Dendritic cell treated with granulocyte-macrophage colony-stimulating factor and Interleukin-4, amounts not matched to agents 40 ng/mL and 50 ng/mL, for 4 days (primary cell): Measurements from ENCODE around the gene BRICD5.

Experiments
- H3K27ac Mint-ChIP-seq: one replicate; pipeline ENCODE4 v1.8.0; 2022; ENCODE audit warnings: mild to moderate bottlenecking, mixed read lengths
- H3K27me3 Mint-ChIP-seq: one replicate; pipeline ENCODE4 v1.8.0; 2022; ENCODE audit warnings: mild to moderate bottlenecking, mixed read lengths
- H3K36me3 Mint-ChIP-seq: one replicate; pipeline ENCODE4 v1.8.0; 2022; ENCODE audit warnings: low read depth, mixed read lengths
- H3K4me1 Mint-ChIP-seq: one replicate; pipeline ENCODE4 v1.8.0; 2022; ENCODE audit warnings: low read depth, mixed read lengths
- H3K4me3 Mint-ChIP-seq: one replicate; pipeline ENCODE4 v1.8.0; 2022; ENCODE audit warnings: mild to moderate bottlenecking, moderate library complexity, mixed read lengths
- H3K9me3 Mint-ChIP-seq: one replicate; pipeline ENCODE4 v1.8.0; 2022; ENCODE audit warnings: mixed read lengths
- intact Hi-C: fragments of 100-400 bp; cut with micrococcal nuclease; formaldehyde crosslinking; loops from one replicate; pipeline ENCODE4 v1.15.0; 2022

The BRICD5 gene

DNA sequence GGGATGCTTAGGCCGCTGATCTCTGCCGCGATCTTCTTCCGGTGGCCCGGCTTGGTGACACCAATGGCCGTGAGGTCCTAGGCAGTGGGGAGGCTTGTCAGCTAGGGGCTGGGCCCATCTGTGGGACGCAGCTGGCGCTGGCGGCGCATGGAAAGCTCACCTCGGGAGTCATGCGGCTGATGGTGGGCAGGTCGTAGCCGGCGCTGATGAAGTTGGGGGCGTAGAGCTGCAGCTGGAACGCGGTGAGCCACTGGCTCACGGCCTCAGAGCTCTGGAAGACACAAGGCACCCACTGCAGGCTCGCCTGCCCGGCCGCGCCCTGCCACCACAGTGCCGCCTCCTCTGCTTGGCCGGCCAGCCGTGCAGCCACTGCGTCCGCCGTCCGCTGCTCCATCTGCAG lies 27.0 kb downstream of the BRICD5 start:
- intact Hi-C loops, result no loop called here
- H3K4me3 Mint-ChIP-seq, result no peak overlapping the region
- peaks cover 4% of the 10 kb centered on the region for H3K27me3 Mint-ChIP-seq
- H3K27ac Mint-ChIP-seq, result no peak overlapping the region
- H3K36me3 Mint-ChIP-seq, result no peaks in the 10 kb centered on the region
- H3K4me1 Mint-ChIP-seq, result no peaks in the 10 kb centered on the region
- no peaks in the 10 kb centered on the region for H3K9me3 Mint-ChIP-seq

DNA sequence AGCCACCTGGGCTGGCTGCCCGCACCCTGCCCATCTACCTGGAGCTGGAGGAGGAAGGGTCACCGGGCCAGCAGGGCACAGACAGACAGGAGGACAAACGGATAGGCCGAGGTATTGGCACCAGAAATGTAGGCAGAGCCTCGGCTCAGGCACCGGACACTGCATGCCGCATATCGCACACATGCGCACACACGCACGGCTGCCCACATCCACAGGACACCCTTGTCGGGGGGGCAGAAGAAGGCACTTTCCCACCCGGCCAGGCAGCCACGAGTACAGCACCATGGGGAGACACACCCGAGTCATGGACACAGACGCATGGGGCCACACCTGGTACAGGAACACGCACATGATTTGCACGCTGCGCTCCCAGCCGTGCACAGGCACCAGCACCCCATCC lies 28.7 kb downstream of the BRICD5 start:
- intact Hi-C loops, result no loop called here
- H3K4me1 Mint-ChIP-seq, result no peaks in the 10 kb centered on the region
- no peaks in the 10 kb centered on the region for H3K9me3 Mint-ChIP-seq
- H3K27ac Mint-ChIP-seq, result no peak overlapping the region
- H3K4me3 Mint-ChIP-seq, result no peak overlapping the region
- H3K36me3 Mint-ChIP-seq, result peaks cover 14% of the 10 kb centered on the region
- peaks cover 4% of the 10 kb centered on the region for H3K27me3 Mint-ChIP-seq

DNA sequence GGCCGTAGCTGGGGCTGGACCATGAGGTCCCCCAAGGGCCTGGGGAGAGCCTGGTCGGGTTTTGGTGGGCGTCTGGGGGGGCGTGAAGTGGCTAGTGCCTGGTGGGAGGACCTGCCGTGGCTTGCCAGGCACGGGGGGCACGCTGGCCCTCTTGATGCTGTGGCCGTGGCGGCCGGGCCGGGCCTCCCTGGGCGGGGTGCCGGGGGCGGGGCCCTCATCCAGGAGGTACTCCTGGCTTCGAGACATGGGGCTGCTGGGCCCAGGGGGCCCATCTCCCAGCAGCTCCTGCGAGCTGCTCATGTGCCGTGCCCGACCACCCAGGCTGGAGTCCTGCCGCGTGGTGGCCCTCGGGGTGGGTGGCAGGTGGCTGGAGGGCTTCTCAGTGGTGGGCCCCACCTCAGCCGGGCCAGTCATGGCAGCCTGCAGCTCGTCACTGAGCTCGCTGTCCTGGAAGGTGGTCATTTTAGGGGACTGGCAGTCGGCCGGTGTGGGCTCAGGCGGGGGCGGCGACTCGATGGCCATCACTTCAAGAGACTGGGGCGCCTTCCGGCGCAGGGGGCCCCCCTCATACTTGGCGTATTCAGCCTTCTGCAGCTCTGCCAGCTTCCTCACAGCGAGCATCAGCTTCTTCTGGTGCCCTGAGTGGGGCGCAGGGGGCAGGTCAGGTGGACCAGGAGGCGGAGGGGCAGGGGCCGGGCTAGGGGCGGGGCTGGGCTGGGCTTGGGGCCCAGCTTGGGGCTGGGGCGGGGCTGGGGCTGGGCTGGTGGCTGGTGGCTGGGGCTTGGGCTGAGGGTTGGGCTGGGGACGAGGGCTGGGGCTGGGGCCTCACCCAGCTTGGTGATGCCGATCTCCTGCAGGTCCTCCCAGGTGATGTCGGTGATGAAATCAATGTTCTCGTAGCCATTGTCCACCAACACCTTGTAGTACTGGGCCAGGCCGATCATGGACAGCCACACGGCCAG lies 29.4 kb downstream of the BRICD5 start:
- intact Hi-C loops, result no loop called here
- Mint-ChIP-seq H3K4me1 (no peaks in the 10 kb centered on the region), H3K27me3 (peaks cover 4% of the 10 kb centered on the region), H3K36me3 (peaks cover 21% of the 10 kb centered on the region), H3K9me3 (no peaks in the 10 kb centered on the region), H3K27ac (no peak overlapping the region), H3K4me3 (no peak overlapping the region)

DNA sequence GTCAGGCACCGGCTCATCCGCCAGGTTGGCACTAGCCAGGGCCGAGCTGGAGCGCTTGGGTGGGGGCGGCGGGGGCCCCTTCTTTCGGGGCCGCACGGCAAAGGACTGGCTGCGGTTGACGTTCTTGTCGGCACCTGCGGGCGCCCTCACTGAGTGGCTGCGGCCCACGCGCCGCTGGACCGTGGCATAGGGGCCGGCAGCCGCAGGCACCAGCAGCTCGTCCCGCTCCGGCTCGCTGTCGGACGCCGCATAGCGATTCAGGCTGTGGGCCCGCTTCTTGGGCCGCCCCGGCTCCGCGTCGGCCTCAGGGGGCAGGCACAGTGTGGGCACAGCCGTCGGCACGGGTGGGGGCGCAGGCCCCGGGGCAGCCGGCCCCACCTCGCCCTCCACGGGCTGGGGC lies 30.2 kb downstream of the BRICD5 start:
- Mint-ChIP-seq H3K9me3 (no peaks in the 10 kb centered on the region), H3K27ac (no peak overlapping the region), H3K4me3 (no peak overlapping the region), H3K4me1 (no peaks in the 10 kb centered on the region), H3K36me3 (peaks cover 29% of the 10 kb centered on the region), H3K27me3 (peaks cover 4% of the 10 kb centered on the region)
- intact Hi-C loops, result no loop called here

DNA sequence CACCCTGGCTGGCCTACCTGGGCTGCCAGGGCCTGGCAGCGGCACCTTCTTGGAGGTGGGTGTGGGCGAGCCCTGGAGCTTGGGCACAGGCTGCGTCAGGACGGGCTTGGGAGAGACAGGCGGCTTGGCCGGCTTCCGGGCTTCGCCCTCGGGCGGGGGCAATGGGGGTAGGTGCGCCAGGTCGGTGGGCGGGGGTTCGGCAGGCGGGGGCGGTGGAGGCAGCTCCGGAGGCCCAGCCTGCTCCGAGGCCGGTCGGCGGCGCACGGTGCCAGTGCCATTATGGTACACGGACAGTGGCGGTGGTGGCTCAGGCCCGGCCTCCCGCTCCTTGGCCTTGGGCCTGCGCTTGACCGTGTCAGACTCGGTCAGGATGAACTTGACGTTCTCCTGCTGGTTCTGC lies 31.1 kb downstream of the BRICD5 start:
- Mint-ChIP-seq H3K27me3 (peaks cover 4% of the 10 kb centered on the region), H3K4me1 (no peaks in the 10 kb centered on the region), H3K9me3 (no peaks in the 10 kb centered on the region), H3K27ac (no peak overlapping the region), H3K36me3 (peaks cover 38% of the 10 kb centered on the region), H3K4me3 (no peak overlapping the region)
- intact Hi-C loops, result no loop called here

DNA sequence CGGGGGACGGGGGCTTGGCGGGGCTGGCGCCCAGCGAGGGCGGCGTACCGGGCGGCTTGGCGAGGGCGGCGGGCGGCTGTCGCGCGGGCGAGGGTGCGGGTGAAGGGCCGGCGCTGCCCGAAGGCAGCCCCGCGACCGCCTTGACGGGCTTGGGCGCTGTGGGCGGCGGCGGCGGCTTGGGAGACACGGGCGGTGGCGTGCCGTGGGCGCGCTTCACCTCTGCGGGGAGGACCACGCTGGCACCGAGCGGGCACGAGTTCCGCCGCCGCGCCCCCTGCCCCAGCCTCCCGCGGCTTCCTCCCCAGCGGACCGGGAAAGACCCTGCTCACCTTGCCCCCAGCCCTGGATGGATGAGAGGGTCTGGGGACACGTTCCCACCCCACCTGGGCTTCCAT lies 31.6 kb downstream of the BRICD5 start:
- H3K36me3 Mint-ChIP-seq, result peaks cover 42% of the 10 kb centered on the region
- intact Hi-C loops, result no loop called here
- H3K4me1 Mint-ChIP-seq, result no peaks in the 10 kb centered on the region
- H3K27me3 Mint-ChIP-seq, result peaks cover 4% of the 10 kb centered on the region
- no peak overlapping the region for H3K27ac Mint-ChIP-seq
- H3K9me3 Mint-ChIP-seq, result no peaks in the 10 kb centered on the region
- H3K4me3 Mint-ChIP-seq, result no peak overlapping the region

DNA sequence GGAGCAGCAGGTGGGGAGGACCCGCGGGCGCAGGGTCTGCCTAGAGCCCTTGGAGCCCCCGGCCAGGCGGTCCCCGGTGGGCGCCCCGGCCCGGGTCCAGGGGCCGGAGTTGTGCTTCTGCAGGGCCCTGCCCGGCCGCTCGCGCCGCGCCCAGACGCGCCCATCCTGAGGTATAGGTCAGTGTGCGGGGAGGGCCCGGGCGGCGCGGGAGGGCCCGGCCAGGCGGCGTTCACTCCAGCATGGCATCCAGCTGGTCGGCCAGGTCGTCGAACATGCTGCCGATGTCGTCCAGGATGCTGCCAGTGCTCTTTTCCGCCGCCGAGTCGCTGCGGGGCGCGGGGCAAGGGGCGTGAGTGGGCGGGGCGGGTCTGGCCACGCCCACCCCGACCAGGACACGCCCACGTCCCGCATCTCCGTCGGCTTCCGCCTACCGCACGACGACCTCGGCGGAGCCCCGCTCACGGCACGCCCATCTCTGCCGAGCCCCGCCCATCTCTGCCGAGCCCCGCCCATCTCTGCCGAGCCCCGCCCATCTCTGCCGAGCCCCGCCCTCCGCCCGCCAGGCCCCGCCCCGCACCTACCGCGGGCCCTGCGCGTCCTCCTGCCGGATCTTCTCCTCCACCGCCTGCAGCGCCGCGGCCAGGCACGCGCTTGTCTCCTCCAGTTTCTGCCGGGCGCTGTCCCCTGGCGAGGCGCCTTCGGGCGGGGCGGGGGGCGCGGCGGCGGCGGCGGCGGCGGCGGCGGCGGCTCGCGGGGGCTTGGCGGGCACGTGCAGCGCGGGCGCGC lies 32.1 kb downstream of the BRICD5 start:
- Mint-ChIP-seq H3K27me3 (peaks cover 4% of the 10 kb centered on the region), H3K9me3 (no peaks in the 10 kb centered on the region), H3K27ac (no peak overlapping the region), H3K4me3 (no peak overlapping the region), H3K4me1 (no peaks in the 10 kb centered on the region), H3K36me3 (peaks cover 48% of the 10 kb centered on the region)
- intact Hi-C loops, result no loop called here

DNA sequence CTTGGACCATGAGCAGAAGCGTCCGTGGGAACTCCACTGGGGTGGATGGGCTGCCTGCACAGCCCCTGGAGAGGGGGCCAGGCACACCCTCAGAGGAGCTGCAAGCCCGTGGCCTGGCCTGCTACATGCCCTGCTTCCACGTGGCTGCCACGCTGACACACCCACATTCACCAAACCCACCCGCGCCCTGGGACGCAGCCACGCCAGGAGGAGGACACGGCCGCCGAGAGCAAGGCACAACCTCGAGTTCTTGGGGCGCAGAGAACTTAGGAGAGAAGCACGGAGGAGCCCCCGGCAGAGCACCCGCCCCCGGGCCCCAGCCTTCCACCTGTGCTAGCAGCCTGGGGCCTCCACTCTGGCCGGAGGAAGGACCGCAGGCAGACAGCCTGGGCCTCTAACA lies 33.1 kb downstream of the BRICD5 start:
- H3K4me1 Mint-ChIP-seq, result no peaks in the 10 kb centered on the region
- intact Hi-C loops, result no loop called here
- H3K27me3 Mint-ChIP-seq, result peaks cover 4% of the 10 kb centered on the region
- H3K36me3 Mint-ChIP-seq, result peaks cover 58% of the 10 kb centered on the region
- no peak overlapping the region for H3K4me3 Mint-ChIP-seq
- no peaks in the 10 kb centered on the region for H3K9me3 Mint-ChIP-seq
- no peak overlapping the region for H3K27ac Mint-ChIP-seq

DNA sequence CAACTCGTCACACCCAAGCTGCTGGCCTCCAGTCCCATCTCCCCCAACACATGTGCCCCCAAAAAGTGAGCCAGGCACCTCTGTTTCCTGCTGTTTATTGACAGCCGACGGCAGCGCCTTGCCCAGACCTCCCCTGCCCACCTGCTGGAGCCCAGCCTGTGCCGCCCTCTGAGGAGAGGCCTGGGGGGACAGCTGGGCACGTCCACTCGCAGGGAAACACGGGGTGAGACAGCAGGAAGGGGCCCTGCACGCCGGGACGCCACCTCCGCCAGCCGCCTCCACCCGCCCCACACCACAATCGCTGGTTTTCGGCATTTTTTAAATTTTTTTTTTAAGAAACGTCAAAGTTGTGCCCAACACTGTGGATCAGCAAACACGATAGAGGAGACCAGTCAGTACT lies 33.6 kb downstream of the BRICD5 start:
- intact Hi-C loops, result no loop called here
- H3K9me3 Mint-ChIP-seq, result no peaks in the 10 kb centered on the region
- H3K4me3 Mint-ChIP-seq, result no peak overlapping the region
- H3K4me1 Mint-ChIP-seq, result no peaks in the 10 kb centered on the region
- H3K36me3 Mint-ChIP-seq, result peaks cover 62% of the 10 kb centered on the region
- peaks cover 4% of the 10 kb centered on the region for H3K27me3 Mint-ChIP-seq
- no peak overlapping the region for H3K27ac Mint-ChIP-seq

DNA sequence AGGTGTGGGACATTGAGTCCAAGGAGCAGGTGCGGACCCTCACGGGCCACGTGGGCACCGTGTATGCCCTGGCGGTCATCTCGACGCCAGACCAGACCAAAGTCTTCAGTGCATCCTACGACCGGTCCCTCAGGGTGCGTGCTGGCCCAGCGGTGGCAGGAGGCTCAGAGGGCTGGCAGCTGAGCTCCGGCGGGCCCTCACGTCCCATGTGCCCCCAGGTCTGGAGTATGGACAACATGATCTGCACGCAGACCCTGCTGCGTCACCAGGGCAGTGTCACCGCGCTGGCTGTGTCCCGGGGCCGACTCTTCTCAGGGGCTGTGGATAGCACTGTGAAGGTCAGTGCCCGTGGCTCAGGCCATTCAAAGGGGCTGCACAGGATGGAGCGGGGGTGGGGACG lies 34.6 kb downstream of the BRICD5 start:
- H3K27ac Mint-ChIP-seq, result no peak overlapping the region
- peaks cover 72% of the 10 kb centered on the region for H3K36me3 Mint-ChIP-seq
- H3K9me3 Mint-ChIP-seq, result no peaks in the 10 kb centered on the region
- intact Hi-C loops, result no loop called here
- no peaks in the 10 kb centered on the region for H3K4me1 Mint-ChIP-seq
- peaks cover 4% of the 10 kb centered on the region for H3K27me3 Mint-ChIP-seq
- no peak overlapping the region for H3K4me3 Mint-ChIP-seq

DNA sequence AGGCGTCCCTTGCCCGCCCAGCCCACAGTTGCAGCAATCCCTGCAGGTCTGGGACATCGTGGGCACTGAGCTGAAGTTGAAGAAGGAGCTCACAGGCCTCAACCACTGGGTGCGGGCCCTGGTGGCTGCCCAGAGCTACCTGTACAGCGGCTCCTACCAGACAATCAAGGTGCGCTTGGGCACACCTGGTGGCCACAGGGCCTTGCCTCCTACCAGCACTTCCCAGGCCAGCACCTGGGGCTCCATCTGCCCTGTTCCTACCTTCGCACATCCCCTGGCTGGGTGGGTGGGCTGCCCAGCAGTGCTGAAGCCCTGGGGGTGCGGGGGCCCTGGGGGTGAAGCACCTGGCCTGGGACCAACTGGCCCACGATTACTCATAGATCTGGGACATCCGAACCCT lies 35.2 kb downstream of the BRICD5 start:
- H3K9me3 Mint-ChIP-seq, result no peaks in the 10 kb centered on the region
- H3K4me3 Mint-ChIP-seq, result no peak overlapping the region
- no peak overlapping the region for H3K27ac Mint-ChIP-seq
- intact Hi-C loops, result no loop called here
- no peaks in the 10 kb centered on the region for H3K4me1 Mint-ChIP-seq
- peaks cover 4% of the 10 kb centered on the region for H3K27me3 Mint-ChIP-seq
- peaks cover 78% of the 10 kb centered on the region for H3K36me3 Mint-ChIP-seq

DNA sequence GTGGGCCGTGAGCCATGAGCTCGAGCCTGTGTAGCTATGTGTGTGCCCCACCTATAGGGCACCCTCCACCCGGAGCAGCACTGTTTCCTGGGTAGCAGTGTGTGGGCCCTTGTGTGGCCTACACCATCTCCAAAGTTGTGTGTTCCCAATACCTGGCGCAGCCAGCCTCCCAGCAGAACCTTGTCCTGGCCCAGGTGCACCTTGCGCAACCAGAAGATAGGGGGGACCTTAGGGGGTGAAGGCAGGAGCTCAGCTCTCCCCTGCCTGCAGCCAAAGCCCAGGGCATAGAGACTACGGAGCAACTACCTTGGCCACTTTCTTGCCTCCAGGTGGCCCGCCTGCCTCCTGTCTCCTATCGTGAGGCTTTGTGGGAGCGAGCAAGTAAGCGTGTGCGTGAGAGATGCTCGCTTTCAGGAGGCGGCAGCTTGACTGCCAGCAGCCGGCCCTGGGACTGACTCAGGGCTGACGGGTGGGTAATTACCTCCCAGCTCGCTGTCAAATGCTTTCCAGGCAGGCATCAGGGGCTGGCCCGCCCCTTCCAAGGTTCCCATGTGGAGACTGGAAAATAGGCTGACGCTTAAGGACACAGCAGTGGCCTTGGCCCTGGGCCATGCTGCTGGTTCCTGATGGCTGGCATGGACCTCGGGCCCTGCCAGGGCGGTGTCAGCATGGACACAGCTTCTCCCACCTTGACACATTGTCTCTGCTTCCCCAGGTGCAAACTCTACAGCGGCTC lies 36.1 kb downstream of the BRICD5 start:
- no peaks in the 10 kb centered on the region for H3K4me1 Mint-ChIP-seq
- no peaks in the 10 kb centered on the region for H3K9me3 Mint-ChIP-seq
- peaks cover 87% of the 10 kb centered on the region for H3K36me3 Mint-ChIP-seq
- peaks cover 4% of the 10 kb centered on the region for H3K27me3 Mint-ChIP-seq
- no peak overlapping the region for H3K4me3 Mint-ChIP-seq
- H3K27ac Mint-ChIP-seq, result no peak overlapping the region
- intact Hi-C loops, result no loop called here

DNA sequence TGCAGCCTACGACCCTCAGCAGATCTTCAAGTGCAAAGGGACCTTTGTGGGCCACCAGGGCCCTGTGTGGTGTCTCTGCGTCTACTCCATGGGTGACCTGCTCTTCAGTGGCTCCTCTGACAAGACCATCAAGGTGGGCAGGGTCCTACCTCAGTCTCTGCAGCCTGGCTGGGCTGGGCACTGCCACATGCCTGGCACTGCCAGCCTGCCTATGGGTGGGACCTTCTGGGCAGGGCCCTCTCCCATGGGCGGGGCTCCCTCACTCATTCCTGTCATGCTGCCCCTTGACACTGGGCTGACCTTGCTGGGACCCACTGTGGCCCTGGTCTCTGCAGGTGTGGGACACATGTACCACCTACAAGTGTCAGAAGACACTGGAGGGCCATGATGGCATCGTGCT lies 36.7 kb downstream of the BRICD5 start:
- intact Hi-C loops, result no loop called here
- H3K27me3 Mint-ChIP-seq, result no peaks in the 10 kb centered on the region
- H3K4me3 Mint-ChIP-seq, result no peak overlapping the region
- H3K36me3 Mint-ChIP-seq, result peaks cover 93% of the 10 kb centered on the region
- H3K27ac Mint-ChIP-seq, result no peak overlapping the region
- H3K9me3 Mint-ChIP-seq, result no peaks in the 10 kb centered on the region
- no peaks in the 10 kb centered on the region for H3K4me1 Mint-ChIP-seq

DNA sequence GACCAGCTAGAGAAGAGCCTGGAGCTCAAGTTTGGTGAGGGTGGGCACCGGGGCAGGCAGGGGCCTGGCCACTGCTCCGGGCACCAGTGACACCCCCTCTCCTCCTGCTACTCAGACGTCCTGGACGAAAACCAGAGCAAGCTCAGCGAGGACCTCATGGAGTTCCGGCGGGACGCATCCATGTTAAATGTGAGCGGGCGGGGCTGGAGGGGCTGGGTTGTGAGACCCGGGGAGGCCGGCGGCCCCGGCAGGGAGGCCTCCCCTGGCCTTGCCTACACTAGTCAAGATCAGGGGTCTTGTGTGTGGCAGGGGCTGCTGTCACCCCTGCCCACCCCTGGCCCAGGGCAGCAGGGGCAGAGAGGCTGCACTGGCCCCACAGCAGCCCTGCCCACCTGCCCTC lies 37.3 kb downstream of the BRICD5 start:
- no peaks in the 10 kb centered on the region for H3K4me1 Mint-ChIP-seq
- H3K27me3 Mint-ChIP-seq, result no peaks in the 10 kb centered on the region
- H3K27ac Mint-ChIP-seq, result no peak overlapping the region
- H3K4me3 Mint-ChIP-seq, result no peak overlapping the region
- H3K36me3 Mint-ChIP-seq, result peaks cover 99% of the 10 kb centered on the region
- intact Hi-C loops, result no loop called here
- no peaks in the 10 kb centered on the region for H3K9me3 Mint-ChIP-seq
